Activated CD4-positive, alpha-beta memory T cell treated with anti-CD3 and anti-CD28 coated beads, Interleukin-2, amount 10 ng/mL, durations not matched to agents 7 days and 5 days (primary cell): ENCODE measurements around the gene TULP4. TPM values are rescaled to one million over a fixed set of nuclear protein-coding genes. Genes with fewer than 3 reads are reported as not detected.

Source experiments
- total RNA-seq, 2 experiments: library from RNA; stranded (reverse); gene quantifications; one replicate each; pipeline ENCODE4 v1.2.3, GENCODE V29; 2021

TULP4 gene
- total RNA-seq, 2 experiments from 2014 or later = 25.0 to 27.0 TPM

Other genes starting within 250 kb of the TULP4 start
- gene SERAC1, start 144.2 kb upstream of the TULP4 start, total RNA-seq = 1 to 10 TPM; 6.1 to 7.0 TPM
- gene GTF2H5, start 144.1 kb upstream of the TULP4 start, total RNA-seq = 10 to 100 TPM; 18.7 to 20.3 TPM
- gene TMEM181, start 247.6 kb downstream of the TULP4 start, total RNA-seq = 10 to 100 TPM; 20.2 to 20.5 TPM